Erythroblast (primary cell): ENCODE results near the gene ZNF140.

Source experiments
- GATA1 ChIP-seq: IDR thresholded peaks from 2 replicates; pipeline ENCODE4 v1.6.1; 2011; ENCODE audit warnings: low read depth, mild to moderate bottlenecking, control low read depth, low read length, moderate library complexity
- POLR2A ChIP-seq: IDR thresholded peaks from 2 replicates; pipeline ENCODE4 v1.6.1; 2011; ENCODE audit warnings: mild to moderate bottlenecking, low read length

DNA sequence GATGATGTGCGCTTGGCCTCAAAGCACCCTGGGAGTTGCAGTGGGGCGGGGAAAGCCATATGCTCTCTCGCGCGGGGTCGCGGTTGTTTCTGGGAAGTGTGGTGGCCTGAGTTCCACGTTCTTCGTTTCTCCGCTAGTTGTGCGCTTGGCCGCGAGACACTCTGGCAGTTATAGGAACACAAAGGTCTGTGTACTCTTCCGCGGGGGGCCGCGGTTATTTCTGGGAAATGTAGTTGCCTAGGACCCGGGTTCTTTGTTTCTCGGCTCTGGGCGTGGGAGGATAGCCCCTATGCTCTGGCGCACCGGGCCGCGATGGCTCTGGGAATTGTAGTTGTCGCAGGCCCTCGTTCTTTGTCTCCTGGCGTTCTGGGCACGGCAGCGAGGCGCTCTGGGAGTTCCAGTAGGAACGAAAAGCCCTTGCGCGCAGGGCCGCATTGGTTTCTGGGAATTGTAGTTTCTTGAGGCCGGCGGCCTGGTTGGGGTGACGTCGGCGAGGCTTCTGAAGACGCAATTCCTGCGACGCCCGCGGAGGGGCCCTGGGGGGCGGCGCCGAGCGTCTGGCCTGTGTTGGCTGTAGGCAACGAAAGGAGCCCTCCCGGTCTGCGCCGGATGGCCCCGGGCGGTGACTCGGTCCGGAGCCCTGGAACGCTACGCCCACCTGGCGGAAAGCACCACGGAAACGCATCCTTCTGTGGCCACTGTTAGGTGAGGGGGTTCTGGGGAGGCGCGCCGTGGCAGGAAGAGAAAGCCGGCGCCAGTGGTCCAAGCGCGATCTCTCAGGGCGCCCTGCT, at the start of gene ZNF140:
- peak; percentile 77 for TF ChIP-seq POLR2A
- TF ChIP-seq GATA1, result no peak
